Measurements from ENCODE around the gene INAVA.

Gene INAVA

DNA sequence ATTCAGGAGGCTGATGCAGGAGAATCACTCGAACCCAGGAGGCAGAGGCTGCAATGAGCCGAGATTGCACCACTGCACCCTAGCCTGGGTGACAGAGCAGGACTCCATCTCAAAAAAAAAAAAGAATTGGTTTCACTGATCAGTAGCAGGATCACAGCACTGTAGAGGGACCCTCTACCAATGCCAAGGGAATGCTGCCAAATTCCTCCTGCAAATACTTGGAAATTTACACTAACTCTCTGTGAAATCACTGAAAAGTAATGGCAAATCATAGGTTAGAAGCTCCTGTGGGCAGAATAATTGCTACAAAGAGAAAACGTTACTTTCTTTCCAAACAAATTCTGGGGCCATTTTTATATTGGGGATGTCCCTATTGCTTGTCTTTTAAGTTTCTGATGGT is 28.6 kb upstream of the INAVA start:
- Histone ChIP-seq H3K4me3 (ENCODE audit: low read length) (no peak overlapping the region), H3K4me1 (ENCODE audit: control insufficient read depth, insufficient read depth, low read length) (no peaks in the 10 kb centered on the region; the same call in 1 of the 2 replicates), H3K27me3 (ENCODE audit: control insufficient read depth, insufficient read depth, low read length) (no peaks in the 10 kb centered on the region), H3K9me3 (ENCODE audit: control insufficient read depth, insufficient read depth, low read length) (no peaks in the 10 kb centered on the region), H3K27ac (ENCODE audit: low read length) (no peak overlapping the region), H3K36me3 (ENCODE audit: control insufficient read depth, insufficient read depth, low read length) (no peaks in the 10 kb centered on the region)
- no CpG with 5 or more reads among the region's 3 CpGs for WGBS (ENCODE audit: insufficient coverage, insufficient read length)
- no peak for DNase-seq (ENCODE audit: low read depth, low spot score)

DNA sequence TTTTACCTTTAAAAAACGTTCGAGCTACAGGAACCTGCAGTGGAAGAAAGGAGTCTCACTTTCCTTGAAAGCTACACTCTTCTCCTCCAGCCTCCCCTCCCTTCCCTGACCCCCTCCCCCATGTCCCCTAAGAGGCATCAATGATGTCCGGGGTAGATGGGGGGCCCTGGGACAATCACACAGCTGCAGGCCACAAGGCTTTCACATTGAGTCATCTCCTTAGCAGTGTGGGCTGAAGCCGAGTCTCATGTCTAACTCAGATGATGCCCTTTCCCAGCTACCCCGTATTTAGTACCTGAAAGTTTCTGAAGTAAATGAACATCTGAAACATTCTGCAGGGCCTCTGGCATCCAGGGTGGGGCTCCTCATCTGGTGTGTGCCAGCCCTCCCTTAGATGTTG is 28.2 kb upstream of the INAVA start:
- H3K27me3 ChIP-seq (ENCODE audit: control insufficient read depth, insufficient read depth, low read length) = no peaks in the 10 kb centered on the region
- H3K9me3 ChIP-seq (ENCODE audit: control insufficient read depth, insufficient read depth, low read length) = no peaks in the 10 kb centered on the region
- no peak overlapping the region for H3K27ac ChIP-seq (ENCODE audit: low read length)
- no peaks in the 10 kb centered on the region; the same call in 1 of the 2 replicates for H3K4me1 ChIP-seq (ENCODE audit: control insufficient read depth, insufficient read depth, low read length)
- H3K4me3 ChIP-seq (ENCODE audit: low read length) = no peak overlapping the region
- WGBS (ENCODE audit: insufficient coverage, insufficient read length) = no CpG with 5 or more reads among the region's 5 CpGs
- H3K36me3 ChIP-seq (ENCODE audit: control insufficient read depth, insufficient read depth, low read length) = no peaks in the 10 kb centered on the region
- no peak for DNase-seq (ENCODE audit: low read depth, low spot score)

DNA sequence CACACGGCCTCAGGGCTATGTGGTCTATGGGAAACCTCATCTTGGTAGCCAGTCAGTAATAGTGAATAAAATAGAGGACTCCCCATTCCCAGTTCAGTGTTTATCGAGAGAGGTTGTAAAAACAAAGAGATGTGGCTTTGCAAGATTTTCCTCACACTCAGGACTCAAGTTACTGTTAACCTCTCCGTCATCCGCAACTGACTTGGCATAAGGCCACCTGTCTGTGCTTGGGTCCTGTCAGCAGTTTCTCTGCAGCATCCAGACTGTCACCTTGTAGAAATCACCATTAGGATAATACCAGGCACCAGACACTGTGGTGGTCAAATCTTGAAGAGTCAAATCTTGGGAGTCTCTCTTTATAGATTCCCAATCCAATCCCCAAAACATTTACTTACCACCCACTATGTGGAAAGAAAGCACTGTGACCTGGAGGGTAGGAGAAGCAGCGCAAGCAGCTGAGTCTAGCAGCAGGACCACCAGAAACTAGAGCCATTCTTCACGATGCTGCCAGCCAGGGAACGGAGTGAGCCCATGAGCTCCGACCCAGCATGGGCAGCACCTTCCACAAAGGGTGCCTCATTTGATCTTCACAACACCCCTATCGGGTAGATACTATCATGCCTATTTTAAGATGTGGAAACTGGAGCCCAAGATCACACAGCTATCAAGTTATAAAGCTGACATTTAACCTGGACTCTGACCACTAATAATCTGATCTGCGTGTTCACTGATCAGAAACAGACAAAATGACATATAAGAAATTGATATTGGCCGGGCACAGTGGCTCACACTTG is 27.5 kb upstream of the INAVA start:
- Histone ChIP-seq H3K4me1 (ENCODE audit: control insufficient read depth, insufficient read depth, low read length) (no peaks in the 10 kb centered on the region; the same call in 1 of the 2 replicates), H3K36me3 (ENCODE audit: control insufficient read depth, insufficient read depth, low read length) (no peaks in the 10 kb centered on the region), H3K9me3 (ENCODE audit: control insufficient read depth, insufficient read depth, low read length) (no peaks in the 10 kb centered on the region), H3K27ac (ENCODE audit: low read length) (no peak overlapping the region), H3K27me3 (ENCODE audit: control insufficient read depth, insufficient read depth, low read length) (no peaks in the 10 kb centered on the region), H3K4me3 (ENCODE audit: low read length) (no peak overlapping the region)
- no CpG with 5 or more reads among the region's 11 CpGs for WGBS (ENCODE audit: insufficient coverage, insufficient read length)
- no peak for DNase-seq (ENCODE audit: low read depth, low spot score)

DNA sequence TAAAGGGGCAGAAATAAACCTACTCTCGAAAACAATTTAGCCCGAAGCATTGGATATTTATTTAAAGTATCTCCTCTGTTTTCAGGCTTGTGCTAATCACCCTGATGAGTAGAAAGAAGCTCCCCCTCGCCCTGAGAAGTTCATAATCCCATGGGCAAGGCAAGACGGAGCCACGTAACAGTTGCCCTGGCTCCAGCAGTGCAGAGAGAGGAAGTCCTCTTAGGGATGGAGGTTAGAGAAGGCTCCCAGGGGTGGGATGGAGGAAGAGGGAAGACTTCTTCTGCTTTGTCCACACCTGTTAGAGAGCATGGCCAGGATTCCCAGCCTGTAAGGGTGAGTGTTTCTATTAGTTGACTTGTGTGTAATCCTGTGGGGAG is 25.3 kb upstream of the INAVA start:
- Histone ChIP-seq H3K27ac (ENCODE audit: low read length) (no peak overlapping the region), H3K4me3 (ENCODE audit: low read length) (no peak overlapping the region), H3K9me3 (ENCODE audit: control insufficient read depth, insufficient read depth, low read length) (no peaks in the 10 kb centered on the region), H3K36me3 (ENCODE audit: control insufficient read depth, insufficient read depth, low read length) (no peaks in the 10 kb centered on the region), H3K4me1 (ENCODE audit: control insufficient read depth, insufficient read depth, low read length) (peaks cover 6% of the 10 kb centered on the region), H3K27me3 (ENCODE audit: control insufficient read depth, insufficient read depth, low read length) (peaks cover 8% of the 10 kb centered on the region; the same call in 1 of the 2 replicates)
- no CpG with 5 or more reads among the region's 5 CpGs for WGBS (ENCODE audit: insufficient coverage, insufficient read length)
- DNase-seq (ENCODE audit: low read depth, low spot score) = no peak

DNA sequence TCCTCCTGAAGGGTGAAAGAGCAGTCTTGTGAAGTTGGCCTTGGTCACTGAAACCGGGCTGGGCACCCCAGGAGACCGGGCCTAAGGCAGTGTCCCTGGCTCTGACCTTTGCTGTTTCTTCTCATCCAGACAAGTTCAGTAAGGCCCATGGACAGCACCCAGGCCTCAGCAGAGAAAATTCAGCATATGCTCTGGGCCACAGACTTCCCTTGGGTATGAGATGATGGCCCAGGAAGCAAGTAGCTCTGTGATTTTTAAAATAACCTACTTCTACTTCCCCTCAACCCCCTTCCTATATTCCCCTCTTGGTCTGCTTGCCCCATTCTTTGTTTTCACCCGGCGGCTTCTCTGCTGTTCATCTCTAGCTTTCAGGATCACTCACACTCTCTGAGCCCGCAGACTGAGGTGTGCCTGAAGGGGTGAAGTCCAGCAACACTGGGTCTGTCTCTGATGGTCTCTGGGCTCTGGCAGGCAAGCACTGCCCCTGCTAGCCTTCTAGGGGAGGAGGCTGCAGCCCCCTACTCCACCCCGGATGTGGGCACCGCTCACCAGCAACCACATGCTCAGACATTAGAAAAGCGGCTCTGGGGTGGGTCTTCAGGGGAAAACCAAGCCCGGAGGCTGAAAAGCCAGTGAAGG is 24.8 kb upstream of the INAVA start:
- WGBS (ENCODE audit: insufficient coverage, insufficient read length) = no CpG with 5 or more reads among the region's 9 CpGs
- H3K4me3 ChIP-seq (ENCODE audit: low read length) = no peak overlapping the region

DNA sequence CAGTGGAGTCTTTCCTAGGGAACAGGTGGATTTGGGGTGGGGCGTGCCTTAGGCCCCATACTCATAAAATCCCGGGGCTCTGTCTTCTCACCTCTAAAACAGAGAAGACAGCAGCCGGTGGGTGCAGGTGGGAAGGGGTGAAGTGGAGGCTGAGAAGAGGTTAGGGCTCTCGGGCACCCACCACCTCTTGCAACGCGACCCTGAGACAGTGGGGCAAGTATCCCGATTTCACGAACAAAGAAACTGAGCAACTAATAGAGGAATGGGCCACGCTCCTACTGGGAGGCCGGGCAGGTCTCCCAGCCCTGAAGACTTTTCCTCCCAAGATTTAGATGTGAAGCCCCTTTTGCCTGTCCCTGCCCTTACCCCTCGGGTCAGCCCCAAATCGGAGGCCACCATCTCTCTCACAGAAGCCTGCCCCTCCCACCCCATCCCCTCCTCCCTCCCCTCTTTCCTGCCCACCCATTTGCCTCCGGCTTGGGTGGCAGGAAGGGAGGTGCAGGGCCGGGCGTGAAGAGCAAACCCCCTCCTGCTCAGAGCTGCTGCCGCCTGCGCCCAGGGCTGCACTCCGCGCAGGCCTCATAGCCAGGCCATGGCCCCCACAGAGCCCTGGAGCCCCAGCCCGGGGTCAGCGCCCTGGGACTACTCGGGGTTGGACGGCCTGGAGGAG is 22.1 kb upstream of the INAVA start, which contains the start of gene GPR25:
Gene GPR25 (plus strand): TSS at position 536 of the 670 bp plus-strand sequence. CDS start 57 bp downstream, at position 593.
- peak within 1 kb of the TSS; percentile 6; the same call in 1 of the 2 replicates for H3K4me3 ChIP-seq (ENCODE audit: low read length)

More for the DNA sequence above, 24.8 kb upstream of the INAVA start:
- Histone ChIP-seq H3K27me3 (ENCODE audit: control insufficient read depth, insufficient read depth, low read length) (peaks cover 9% of the 10 kb centered on the region; the same call in 1 of the 2 replicates), H3K36me3 (ENCODE audit: control insufficient read depth, insufficient read depth, low read length) (no peaks in the 10 kb centered on the region), H3K27ac (ENCODE audit: low read length) (no peak overlapping the region), H3K4me1 (ENCODE audit: control insufficient read depth, insufficient read depth, low read length) (peaks cover 6% of the 10 kb centered on the region), H3K9me3 (ENCODE audit: control insufficient read depth, insufficient read depth, low read length) (no peaks in the 10 kb centered on the region)
- DNase-seq (ENCODE audit: low read depth, low spot score) = no peak

DNA sequence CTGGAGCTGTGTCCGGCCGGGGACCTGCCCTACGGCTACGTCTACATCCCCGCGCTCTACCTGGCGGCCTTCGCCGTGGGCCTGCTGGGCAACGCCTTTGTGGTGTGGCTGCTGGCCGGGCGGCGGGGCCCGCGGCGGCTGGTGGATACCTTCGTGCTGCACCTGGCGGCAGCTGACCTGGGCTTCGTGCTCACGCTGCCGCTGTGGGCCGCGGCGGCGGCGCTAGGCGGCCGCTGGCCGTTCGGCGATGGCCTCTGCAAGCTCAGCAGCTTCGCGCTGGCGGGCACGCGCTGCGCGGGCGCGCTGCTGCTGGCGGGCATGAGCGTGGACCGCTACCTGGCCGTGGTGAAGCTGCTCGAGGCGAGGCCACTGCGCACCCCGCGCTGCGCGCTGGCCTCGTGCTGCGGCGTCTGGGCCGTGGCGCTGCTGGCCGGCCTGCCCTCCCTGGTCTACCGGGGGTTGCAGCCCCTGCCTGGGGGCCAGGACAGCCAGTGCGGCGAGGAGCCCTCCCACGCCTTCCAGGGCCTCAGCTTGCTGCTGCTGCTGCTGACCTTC is 21.5 kb upstream of the INAVA start:
- Histone ChIP-seq H3K27ac (ENCODE audit: low read length) (no peak overlapping the region), H3K4me1 (ENCODE audit: control insufficient read depth, insufficient read depth, low read length) (peaks cover 6% of the 10 kb centered on the region), H3K36me3 (ENCODE audit: control insufficient read depth, insufficient read depth, low read length) (no peaks in the 10 kb centered on the region), H3K27me3 (ENCODE audit: control insufficient read depth, insufficient read depth, low read length) (peaks cover 9% of the 10 kb centered on the region; the same call in 1 of the 2 replicates), H3K4me3 (ENCODE audit: low read length) (peak overlapping the region; percentile 6; the same call in 1 of the 2 replicates), H3K9me3 (ENCODE audit: control insufficient read depth, insufficient read depth, low read length) (no peaks in the 10 kb centered on the region)
- WGBS (ENCODE audit: insufficient coverage, insufficient read length) = no CpG with 5 or more reads among the region's 61 CpGs
- no peak for DNase-seq (ENCODE audit: low read depth, low spot score)

More for the DNA sequence above, 22.1 kb upstream of the INAVA start, which contains the start of gene GPR25:
- Histone ChIP-seq H3K4me1 (ENCODE audit: control insufficient read depth, insufficient read depth, low read length) (peaks cover 6% of the 10 kb centered on the region), H3K9me3 (ENCODE audit: control insufficient read depth, insufficient read depth, low read length) (no peaks in the 10 kb centered on the region), H3K27ac (ENCODE audit: low read length) (no peak within 1 kb of the TSS), H3K36me3 (ENCODE audit: control insufficient read depth, insufficient read depth, low read length) (no peaks in the 10 kb centered on the region), H3K27me3 (ENCODE audit: control insufficient read depth, insufficient read depth, low read length) (peaks cover 9% of the 10 kb centered on the region; the same call in 1 of the 2 replicates)
- WGBS (ENCODE audit: insufficient coverage, insufficient read length) = no CpG with 5 or more reads among the region's 23 CpGs
- no peak for DNase-seq (ENCODE audit: low read depth, low spot score)

DNA sequence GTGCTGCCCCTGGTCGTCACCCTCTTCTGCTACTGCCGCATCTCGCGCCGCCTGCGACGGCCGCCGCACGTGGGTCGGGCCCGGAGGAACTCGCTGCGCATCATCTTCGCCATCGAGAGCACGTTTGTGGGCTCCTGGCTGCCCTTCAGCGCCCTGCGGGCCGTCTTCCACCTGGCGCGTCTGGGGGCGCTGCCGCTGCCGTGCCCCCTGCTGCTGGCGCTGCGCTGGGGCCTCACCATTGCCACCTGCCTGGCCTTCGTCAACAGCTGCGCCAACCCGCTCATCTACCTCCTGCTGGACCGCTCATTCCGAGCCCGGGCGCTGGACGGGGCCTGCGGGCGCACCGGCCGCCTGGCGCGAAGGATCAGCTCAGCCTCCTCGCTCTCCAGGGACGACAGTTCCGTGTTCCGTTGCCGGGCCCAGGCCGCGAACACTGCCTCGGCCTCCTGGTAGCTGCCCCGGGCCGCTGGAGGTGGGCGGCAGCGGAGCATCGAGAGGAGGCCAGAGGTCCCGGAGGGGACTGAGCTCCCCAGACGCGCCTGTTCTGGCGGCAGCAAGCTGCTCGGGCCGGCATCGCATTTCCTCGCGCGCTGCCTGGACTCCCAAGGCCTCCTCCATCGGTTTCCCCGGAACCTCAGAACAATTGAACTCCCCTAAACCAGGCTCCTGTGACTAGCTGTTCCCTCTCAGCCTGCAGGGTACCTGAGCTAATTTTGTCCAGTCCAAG is 20.9 kb upstream of the INAVA start:
- DNase-seq (ENCODE audit: low read depth, low spot score) = no peak
- H3K27ac ChIP-seq (ENCODE audit: low read length) = no peak overlapping the region
- H3K4me1 ChIP-seq (ENCODE audit: control insufficient read depth, insufficient read depth, low read length) = peaks cover 6% of the 10 kb centered on the region
- peaks cover 9% of the 10 kb centered on the region; the same call in 1 of the 2 replicates for H3K27me3 ChIP-seq (ENCODE audit: control insufficient read depth, insufficient read depth, low read length)
- H3K36me3 ChIP-seq (ENCODE audit: control insufficient read depth, insufficient read depth, low read length) = no peaks in the 10 kb centered on the region
- WGBS (ENCODE audit: insufficient coverage, insufficient read length) = no CpG with 5 or more reads among the region's 66 CpGs
- no peaks in the 10 kb centered on the region for H3K9me3 ChIP-seq (ENCODE audit: control insufficient read depth, insufficient read depth, low read length)
- peak overlapping the region; percentile 6; the same call in 1 of the 2 replicates for H3K4me3 ChIP-seq (ENCODE audit: low read length)

DNA sequence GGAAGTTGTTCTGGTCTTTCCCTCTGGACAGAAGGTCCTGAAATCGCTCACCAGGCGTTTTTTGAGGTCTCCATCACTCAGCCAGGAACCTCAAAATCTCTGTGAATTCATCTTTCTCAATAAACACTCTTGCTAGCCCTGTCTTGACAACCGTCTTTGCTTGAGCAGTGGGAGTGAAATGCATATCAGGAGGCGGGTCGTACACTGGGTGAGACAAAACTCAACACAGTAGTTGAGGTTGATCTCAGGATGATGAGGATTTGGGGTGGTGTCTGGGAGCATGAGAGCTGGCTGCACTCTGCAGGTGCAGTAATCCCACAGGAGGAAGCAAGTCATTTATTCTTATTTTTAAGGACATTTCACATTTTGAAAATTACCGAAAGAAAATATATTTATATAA is 20.0 kb upstream of the INAVA start:
- no peak overlapping the region for H3K4me3 ChIP-seq (ENCODE audit: low read length)
- H3K27me3 ChIP-seq (ENCODE audit: control insufficient read depth, insufficient read depth, low read length) = peaks cover 9% of the 10 kb centered on the region; the same call in 1 of the 2 replicates
- WGBS (ENCODE audit: insufficient coverage, insufficient read length) = no CpG with 5 or more reads among the region's 6 CpGs

More for the DNA sequence above, 20.0 kb upstream of the INAVA start:
- peaks cover 6% of the 10 kb centered on the region for H3K4me1 ChIP-seq (ENCODE audit: control insufficient read depth, insufficient read depth, low read length)
- no peak for DNase-seq (ENCODE audit: low read depth, low spot score)
- no peak overlapping the region for H3K27ac ChIP-seq (ENCODE audit: low read length)
- H3K36me3 ChIP-seq (ENCODE audit: control insufficient read depth, insufficient read depth, low read length) = no peaks in the 10 kb centered on the region
- no peaks in the 10 kb centered on the region for H3K9me3 ChIP-seq (ENCODE audit: control insufficient read depth, insufficient read depth, low read length)

All from iPS DF 6.9 (cell line).